Neuronal stem cell (in vitro differentiated cells): Measurements from ENCODE around the gene NHLH2.

Experiments used
- DNase-seq: peaks from one replicate; pipeline ENCODE4 v3.0.0-alpha.2; 2013; ENCODE audit warnings: low spot score
- H2AFZ ChIP-seq: one replicate; pipeline ENCODE4 v1.6.1; 2013; ENCODE audit warnings: mild to moderate bottlenecking, low read length, inconsistent platforms
- H2AK5ac ChIP-seq: 2 replicates; pipeline ENCODE4 v1.6.1; 2013; ENCODE audit warnings: low read depth, mild to moderate bottlenecking, inconsistent platforms, low read length, moderate library complexity, mixed read lengths
- H2BK120ac ChIP-seq: 2 replicates; pipeline ENCODE4 v1.6.1; 2013; ENCODE audit warnings: low read depth, mild to moderate bottlenecking, inconsistent platforms, low read length, moderate library complexity, mixed read lengths
- H2BK12ac ChIP-seq: one replicate; pipeline ENCODE4 v1.6.1; 2013; ENCODE audit warnings: low read length, inconsistent platforms
- H2BK15ac ChIP-seq: 2 replicates; pipeline ENCODE4 v1.6.1; 2013; ENCODE audit warnings: mild to moderate bottlenecking, low read length, inconsistent platforms, mixed read lengths
- H2BK5ac ChIP-seq: one replicate; pipeline ENCODE4 v1.6.1; 2013; ENCODE audit warnings: inconsistent platforms, mild to moderate bottlenecking, low read length, moderate library complexity
- H3K14ac ChIP-seq: one replicate; pipeline ENCODE4 v1.6.1; 2013; ENCODE audit warnings: low read length, inconsistent platforms
- H3K18ac ChIP-seq: 2 replicates; pipeline ENCODE4 v1.6.1; 2013; ENCODE audit warnings: low read length, inconsistent platforms
- H3K23ac ChIP-seq: 2 replicates; pipeline ENCODE4 v1.6.1; 2013; ENCODE audit warnings: low read depth, mild to moderate bottlenecking, mixed read lengths, low read length, inconsistent platforms; ENCODE audit not compliant: poor library complexity
- H3K27ac ChIP-seq: replicated peaks from 3 replicates; pipeline ENCODE4 v1.5.1; 2013; ENCODE audit warnings: low read length, inconsistent platforms
- H3K27me3 ChIP-seq, 3 experiments: 2 replicates each; pipeline ENCODE4 v1.6.1; 2013; ENCODE audit warnings: low read length in 3 of 3, mild to moderate bottlenecking in 2 of 3, inconsistent platforms in 1 of 3, low read depth in 1 of 3, mixed read lengths in 1 of 3, moderate library complexity in 1 of 3; ENCODE audit not compliant: control insufficient read depth in 3 of 3, insufficient read depth in 3 of 3
- H3K36me3 ChIP-seq, 2 donors: replicated peaks in 1 of 2; 2 replicates each; pipeline ENCODE4 v1.6.1; 2013; ENCODE audit warnings: low read length in 2 of 2; ENCODE audit not compliant: control insufficient read depth in 2 of 2, insufficient read depth in 2 of 2
- H3K4ac ChIP-seq: 2 replicates; pipeline ENCODE4 v1.6.1; 2013; ENCODE audit warnings: inconsistent platforms, mild to moderate bottlenecking, low read length, moderate library complexity
- H3K4me1 ChIP-seq, 2 donors: 1 replicate in 1 of 2; 2 replicates in 1 of 2; pipeline ENCODE4 v1.6.1; 2013; ENCODE audit warnings: low read length in 2 of 2, low read depth in 1 of 2; ENCODE audit not compliant: control insufficient read depth in 2 of 2, insufficient read depth in 1 of 2
- H3K4me2 ChIP-seq: one replicate; pipeline ENCODE4 v1.6.1; 2013; ENCODE audit warnings: mild to moderate bottlenecking, low read length, inconsistent platforms; ENCODE audit not compliant: insufficient read depth, poor library complexity, severe bottlenecking
- H3K4me3 ChIP-seq, 2 donors: 2 replicates each; pipeline ENCODE4 v1.5.1; 2013; ENCODE audit warnings: low read length in 2 of 2, mild to moderate bottlenecking in 2 of 2, inconsistent platforms in 1 of 2, moderate library complexity in 1 of 2
- H3K79me1 ChIP-seq: one replicate; pipeline ENCODE4 v1.6.1; 2013; ENCODE audit warnings: low read depth, mild to moderate bottlenecking, inconsistent platforms, low read length, moderate library complexity
- H3K9ac ChIP-seq: one replicate; pipeline ENCODE4 v1.6.1; 2013; ENCODE audit warnings: mild to moderate bottlenecking, low read depth, low read length, inconsistent platforms; ENCODE audit not compliant: poor library complexity
- H3K9me3 ChIP-seq, 2 donors: replicated peaks in 1 of 2; 2 replicates each; pipeline versions ENCODE3 to v1.6.1; 2013; ENCODE audit warnings: low read length in 2 of 2, mild to moderate bottlenecking in 2 of 2, inconsistent platforms in 1 of 2, low read depth in 1 of 2, mixed read lengths in 1 of 2, moderate library complexity in 1 of 2; ENCODE audit not compliant: control insufficient read depth in 2 of 2, insufficient read depth in 1 of 2
- H4K8ac ChIP-seq: one replicate; pipeline ENCODE4 v1.6.1; 2013; ENCODE audit warnings: low read depth, mild to moderate bottlenecking, inconsistent platforms, low read length, moderate library complexity
- H4K91ac ChIP-seq: one replicate; pipeline ENCODE4 v1.6.1; 2013; ENCODE audit warnings: low read length, low read depth, mild to moderate bottlenecking, inconsistent platforms; ENCODE audit not compliant: poor library complexity
- WGBS, 2 donors: extraction: QIAGEN DNeasy Blood & Tissue Kit; methylation state at CpG; one replicate each; pipeline ENCODE4 v1.1.7; 2013; ENCODE audit warnings: missing lambda C conversion rate in 2 of 2, mixed read lengths in 1 of 2; ENCODE audit not compliant: insufficient read length in 2 of 2, insufficient replicate concordance in 1 of 2; ENCODE audit errors: extremely low coverage in 2 of 2; 5-methylcytosine and 5-hydroxymethylcytosine counted together

Gene NHLH2

DNA sequence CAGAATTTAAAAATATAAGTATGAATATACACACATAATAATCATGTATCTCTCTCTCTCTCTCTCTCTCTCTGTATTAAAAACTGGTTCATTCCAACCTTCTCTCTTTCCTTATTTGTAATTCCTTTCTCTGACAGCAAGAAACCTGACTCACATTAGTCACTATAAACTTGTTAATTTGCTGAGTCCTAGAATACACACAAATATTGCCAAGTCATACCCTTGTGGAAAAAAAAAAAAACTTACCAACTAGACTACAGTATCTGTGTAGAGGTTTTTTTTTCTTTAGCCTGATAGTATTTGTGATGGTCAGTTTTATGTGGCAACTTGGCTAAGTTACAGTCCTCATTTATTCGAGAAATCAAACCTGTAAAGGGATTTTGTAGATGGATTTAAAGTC lies 26.3 kb upstream of the NHLH2 start:
- Histone ChIP-seq H3K9ac (no peak overlapping the region), H2AFZ (no peak overlapping the region), H3K9me3 (no peaks in the 10 kb centered on the region), H3K27ac (no peak overlapping the region), H3K23ac (no peak overlapping the region), H2BK15ac (no peak overlapping the region), H4K8ac (no peak overlapping the region), H2AK5ac (no peak overlapping the region), H3K4me3 (no peak overlapping the region), H4K91ac (no peak overlapping the region), H3K79me1 (no peaks in the 10 kb centered on the region), H2BK5ac (no peak overlapping the region), H3K4me2 (no peak overlapping the region), H3K18ac (no peak overlapping the region), H3K14ac (no peak overlapping the region), H3K27me3 (no peaks in the 10 kb centered on the region), H2BK12ac (no peak overlapping the region), H2BK120ac (no peak overlapping the region), H3K36me3 (no peaks in the 10 kb centered on the region), H3K4ac (no peak overlapping the region), H3K4me1 (peaks cover 0 to 5% of the 10 kb centered on the region in 2 donors)
- no peak for DNase-seq
- WGBS, 2 donors = no CpG with 5 or more reads among the region's 1 CpG

DNA sequence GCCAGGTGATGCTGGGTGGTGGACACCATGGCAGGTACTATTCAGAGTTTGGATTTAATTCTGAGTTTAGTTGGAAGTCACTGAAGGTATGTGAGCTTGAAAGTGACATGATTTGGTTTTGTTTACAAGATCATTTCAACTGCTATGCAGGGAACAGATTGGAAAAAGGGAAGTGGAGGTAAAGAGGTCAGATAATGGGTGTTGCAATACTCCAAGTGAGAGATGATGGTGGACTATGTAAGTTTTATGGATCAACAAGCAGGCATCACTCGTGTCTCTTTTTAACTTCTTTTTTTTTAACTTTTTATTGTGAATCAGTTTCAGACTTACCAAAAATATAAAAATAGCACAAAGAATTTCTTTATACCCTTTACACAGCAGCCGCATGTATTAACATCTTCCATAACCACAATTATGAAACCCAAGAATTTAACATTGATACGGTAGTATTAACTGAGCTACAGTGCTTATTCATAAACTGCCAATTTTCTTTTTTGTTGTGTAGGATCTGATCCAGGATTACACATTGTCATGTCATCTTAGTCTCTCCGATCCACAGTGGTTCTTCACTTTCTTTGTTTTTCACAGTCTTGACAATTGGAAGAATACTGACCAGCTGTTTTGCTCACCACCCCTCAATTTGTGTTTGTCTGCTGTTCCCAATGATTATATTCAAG lies 24.9 kb upstream of the NHLH2 start:
- no peak overlapping the region for H2BK5ac ChIP-seq
- no peak overlapping the region for H3K14ac ChIP-seq
- no peak for DNase-seq
- no peak overlapping the region for H3K4me3 ChIP-seq
- H2AK5ac ChIP-seq = no peak overlapping the region
- no peak overlapping the region for H3K23ac ChIP-seq
- H4K8ac ChIP-seq = no peak overlapping the region
- no peaks in the 10 kb centered on the region for H3K79me1 ChIP-seq
- H3K4me1 ChIP-seq = peaks cover 0 to 5% of the 10 kb centered on the region in 2 donors
- no peaks in the 10 kb centered on the region for H3K36me3 ChIP-seq
- no peak overlapping the region for H2AFZ ChIP-seq
- H2BK15ac ChIP-seq = no peak overlapping the region
- H3K27me3 ChIP-seq = no peaks in the 10 kb centered on the region
- H3K9ac ChIP-seq = no peak overlapping the region
- no peak overlapping the region for H3K4me2 ChIP-seq
- H3K27ac ChIP-seq = no peak overlapping the region
- no peak overlapping the region for H2BK12ac ChIP-seq
- no CpG with 5 or more reads among the region's 4 CpGs for WGBS, 2 donors
- H3K18ac ChIP-seq = no peak overlapping the region
- no peak overlapping the region for H2BK120ac ChIP-seq
- no peak overlapping the region for H3K4ac ChIP-seq
- H3K9me3 ChIP-seq = no peaks in the 10 kb centered on the region
- no peak overlapping the region for H4K91ac ChIP-seq

DNA sequence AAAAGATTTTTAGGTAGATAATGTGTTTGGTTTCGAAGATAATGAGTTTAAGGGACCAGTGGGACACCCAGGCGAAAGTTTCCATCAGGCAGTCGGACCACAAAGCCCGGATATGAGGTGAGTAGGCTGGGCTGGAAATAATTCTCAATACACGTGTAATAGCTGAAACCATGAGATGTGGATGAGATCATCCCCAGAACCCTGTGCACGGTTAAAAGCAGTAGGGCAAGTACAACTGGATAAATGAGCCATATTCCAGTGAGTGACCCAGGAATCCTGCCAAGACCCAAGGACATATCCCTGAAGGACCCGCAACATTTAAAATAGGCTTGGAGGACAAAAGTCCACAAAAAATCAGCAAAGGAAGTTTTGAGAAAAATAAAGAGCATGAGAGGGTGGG lies 21.5 kb upstream of the NHLH2 start:
- Histone ChIP-seq H2BK120ac (no peak overlapping the region), H3K79me1 (no peaks in the 10 kb centered on the region), H3K4me2 (no peak overlapping the region), H3K18ac (no peak overlapping the region), H4K8ac (no peak overlapping the region), H3K14ac (no peak overlapping the region), H3K4me3 (no peak overlapping the region), H2BK12ac (no peak overlapping the region), H3K27ac (no peak overlapping the region), H3K9ac (no peak overlapping the region), H3K4ac (no peak overlapping the region), H4K91ac (no peak overlapping the region), H2BK15ac (no peak overlapping the region), H3K9me3 (no peaks in the 10 kb centered on the region), H2AFZ (no peak overlapping the region), H3K4me1 (peaks cover 0 to 5% of the 10 kb centered on the region in 2 donors), H3K23ac (no peak overlapping the region), H3K36me3 (no peaks in the 10 kb centered on the region), H2AK5ac (no peak overlapping the region), H2BK5ac (no peak overlapping the region), H3K27me3 (no peaks in the 10 kb centered on the region)
- no peak for DNase-seq
- WGBS, 2 donors = 100% methylated on average over 1 of the region's 7 CpGs; no CpG with 5 or more reads in 1 of the 2 donors

DNA sequence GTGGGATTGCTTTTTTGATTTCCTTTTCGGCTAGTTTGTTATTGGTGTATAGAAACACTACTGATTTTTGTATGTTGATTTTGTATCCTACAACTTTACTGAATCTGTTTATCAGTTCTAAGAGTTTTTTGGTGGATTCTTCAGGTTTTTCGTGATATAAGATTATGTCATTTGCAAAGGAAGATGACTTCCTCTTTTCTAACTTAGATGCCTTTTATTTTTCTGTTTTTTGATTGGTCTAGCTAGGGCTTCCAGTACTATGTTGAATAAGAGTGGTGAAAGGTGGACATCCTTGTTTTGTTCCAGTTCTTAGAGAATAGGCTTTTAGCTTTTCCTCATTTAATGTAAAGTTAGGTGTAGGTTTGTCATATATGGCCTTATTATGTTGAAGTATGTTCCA lies 13.1 kb upstream of the NHLH2 start:
- H2BK5ac ChIP-seq = no peak overlapping the region
- no peaks in the 10 kb centered on the region for H3K27me3 ChIP-seq
- no peak overlapping the region for H2BK15ac ChIP-seq
- no CpG with 5 or more reads among the region's 2 CpGs for WGBS, 2 donors
- H3K14ac ChIP-seq = no peak overlapping the region
- no peaks in the 10 kb centered on the region for H3K4me1 ChIP-seq
- no peak overlapping the region for H3K4me2 ChIP-seq
- no peak overlapping the region for H3K27ac ChIP-seq
- no peak overlapping the region for H2AK5ac ChIP-seq
- H3K9ac ChIP-seq = no peak overlapping the region
- no peaks in the 10 kb centered on the region for H3K79me1 ChIP-seq
- H2AFZ ChIP-seq = no peak overlapping the region
- H4K91ac ChIP-seq = no peak overlapping the region
- H3K36me3 ChIP-seq = no peaks in the 10 kb centered on the region
- H2BK12ac ChIP-seq = no peak overlapping the region
- no peaks in the 10 kb centered on the region for H3K9me3 ChIP-seq
- H3K4ac ChIP-seq = no peak overlapping the region
- H3K4me3 ChIP-seq = no peak overlapping the region
- H3K23ac ChIP-seq = no peak overlapping the region
- H3K18ac ChIP-seq = no peak overlapping the region
- DNase-seq = no peak
- no peak overlapping the region for H2BK120ac ChIP-seq
- no peak overlapping the region for H4K8ac ChIP-seq
